ENCODE data around the gene CAPG. TPM values are rescaled to one million over a fixed set of nuclear protein-coding genes. Genes with fewer than 3 reads are reported as not detected.
A peak's percentile ranks its signal among the peaks of the same experiment; 100 is the strongest.

Gene CAPG
- total RNA-seq, 1 donor from 2014 or later, result 179 TPM

DNA sequence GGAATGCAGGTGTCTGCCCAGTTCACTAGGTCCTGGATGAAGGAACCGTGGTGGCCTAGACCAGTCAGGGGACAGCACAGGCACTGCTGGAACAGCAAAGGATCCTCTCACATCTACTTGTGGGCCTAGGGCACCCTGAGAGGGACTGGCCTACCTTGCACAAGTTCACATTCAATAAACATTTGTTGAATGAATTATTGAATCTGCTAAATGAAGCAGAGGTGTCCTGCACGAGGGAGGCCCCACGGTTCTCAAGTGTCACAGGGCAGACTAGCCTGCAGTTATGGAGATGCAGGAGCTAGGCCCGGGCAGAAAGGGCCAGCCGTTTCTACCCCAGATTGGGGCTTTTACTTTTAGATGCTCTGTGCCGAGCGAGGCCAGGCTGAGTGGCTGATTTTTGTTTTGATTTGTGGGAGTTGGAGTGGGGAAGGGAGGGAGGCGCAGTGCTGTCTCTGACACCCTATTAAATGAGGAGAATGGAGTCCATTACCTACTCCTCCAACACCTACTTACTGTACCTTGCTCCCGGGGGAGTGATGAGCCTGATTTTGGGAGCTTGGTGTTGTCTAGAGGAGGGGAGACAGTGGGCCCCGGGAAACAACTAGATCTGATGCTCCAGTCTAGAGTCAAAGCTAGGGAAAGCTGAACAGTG, 26.8 kb upstream of the CAPG start:
- intact Hi-C loops (cut with DNase I), result loop anchor here (1.0 kb wide), 1 partner anchor 101 kb away; no protein-coding TSS in a partner anchor
- Histone ChIP-seq H3K27me3 (no peaks in the 10 kb centered on the region), H3K9me3 (no peaks in the 10 kb centered on the region), H3K4me3 (peak overlapping the region; percentile 53 to 63), H3K36me3 (no peaks in the 10 kb centered on the region), H3K4me1 (peaks cover 0 to 23% of the 10 kb centered on the region in 2 donors), H3K27ac (peak overlapping the region; percentile 89 to 90)
- no peak for DNase-seq (ENCODE audit: low spot score in 2 of 2)
- TF ChIP-seq, protein P1, sequence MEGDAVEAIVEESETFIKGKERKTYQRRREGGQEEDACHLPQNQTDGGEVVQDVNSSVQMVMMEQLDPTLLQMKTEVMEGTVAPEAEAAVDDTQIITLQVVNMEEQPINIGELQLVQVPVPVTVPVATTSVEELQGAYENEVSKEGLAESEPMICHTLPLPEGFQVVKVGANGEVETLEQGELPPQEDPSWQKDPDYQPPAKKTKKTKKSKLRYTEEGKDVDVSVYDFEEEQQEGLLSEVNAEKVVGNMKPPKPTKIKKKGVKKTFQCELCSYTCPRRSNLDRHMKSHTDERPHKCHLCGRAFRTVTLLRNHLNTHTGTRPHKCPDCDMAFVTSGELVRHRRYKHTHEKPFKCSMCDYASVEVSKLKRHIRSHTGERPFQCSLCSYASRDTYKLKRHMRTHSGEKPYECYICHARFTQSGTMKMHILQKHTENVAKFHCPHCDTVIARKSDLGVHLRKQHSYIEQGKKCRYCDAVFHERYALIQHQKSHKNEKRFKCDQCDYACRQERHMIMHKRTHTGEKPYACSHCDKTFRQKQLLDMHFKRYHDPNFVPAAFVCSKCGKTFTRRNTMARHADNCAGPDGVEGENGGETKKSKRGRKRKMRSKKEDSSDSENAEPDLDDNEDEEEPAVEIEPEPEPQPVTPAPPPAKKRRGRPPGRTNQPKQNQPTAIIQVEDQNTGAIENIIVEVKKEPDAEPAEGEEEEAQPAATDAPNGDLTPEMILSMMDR (IDR thresholded peaks at IDR 0.05), result no peak

DNA sequence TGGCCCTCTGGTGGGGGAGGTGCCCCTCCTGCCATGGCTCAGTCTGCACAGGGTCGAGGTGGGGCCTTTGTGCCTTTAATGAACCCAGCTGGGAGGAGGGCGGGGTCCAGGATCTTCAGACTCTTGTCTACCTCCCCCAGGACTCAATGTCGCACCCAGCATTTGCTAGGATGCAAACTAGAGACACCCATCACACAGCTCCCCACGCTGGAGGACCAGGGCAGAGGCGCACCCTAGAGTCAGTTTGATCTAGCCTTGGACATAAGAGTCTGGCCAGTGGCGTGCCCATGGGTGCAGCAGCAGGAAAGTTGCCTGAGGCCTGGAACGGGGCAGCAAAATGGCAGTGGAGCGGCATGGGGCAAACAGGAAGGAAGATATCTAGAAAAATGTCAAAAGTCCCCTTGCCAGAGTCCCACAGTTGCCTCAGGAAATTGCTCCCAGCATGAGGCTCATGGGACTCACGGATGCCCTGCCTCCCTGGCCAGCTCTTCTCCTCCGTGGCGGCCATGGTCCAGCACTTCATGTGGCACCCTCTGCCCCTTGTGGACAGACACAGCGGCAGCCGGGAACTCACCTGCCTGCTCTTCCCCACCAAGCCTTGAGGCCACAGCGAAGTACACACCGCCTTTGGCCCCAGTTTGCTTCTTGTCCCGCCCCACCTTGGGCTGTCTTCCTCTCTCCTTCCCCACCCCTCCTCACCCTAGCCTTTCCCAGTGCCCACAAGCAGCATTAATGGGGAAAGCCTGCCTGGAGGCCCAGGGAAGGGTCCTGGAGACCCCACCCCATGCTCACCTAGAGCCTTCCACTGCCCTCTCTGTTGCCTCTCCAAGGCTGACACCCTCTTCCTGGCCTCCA, 26.0 kb upstream of the CAPG start:
- no peaks in the 10 kb centered on the region for H3K27me3 ChIP-seq
- DNase-seq (ENCODE audit: low spot score in 2 of 2), result no peak
- H3K4me1 ChIP-seq, result peaks cover 0 to 23% of the 10 kb centered on the region in 2 donors
- no peaks in the 10 kb centered on the region for H3K36me3 ChIP-seq
- no peaks in the 10 kb centered on the region for H3K9me3 ChIP-seq
- intact Hi-C loops (cut with DNase I), result no loop called here
- no peak overlapping the region for H3K4me3 ChIP-seq
- TF ChIP-seq, protein P1 (IDR thresholded peaks at IDR 0.05), result no peak
- peak overlapping the region; percentile 89 to 90 for H3K27ac ChIP-seq

GRCh38 chr2:85435220-85435958, 25.2 kb upstream of the CAPG start:
- H3K36me3 ChIP-seq, result no peaks in the 10 kb centered on the region
- peaks cover 0 to 26% of the 10 kb centered on the region in 2 donors for H3K4me1 ChIP-seq
- intact Hi-C loops (cut with DNase I), result no loop called here
- H3K27me3 ChIP-seq, result no peaks in the 10 kb centered on the region
- H3K9me3 ChIP-seq, result no peaks in the 10 kb centered on the region
- H3K4me3 ChIP-seq, result no peak overlapping the region
- TF ChIP-seq, protein P1 (IDR thresholded peaks at IDR 0.05), result no peak
- DNase-seq (ENCODE audit: low spot score in 2 of 2), result no peak
- peak overlapping the region; percentile 89 to 90 for H3K27ac ChIP-seq

- Histone ChIP-seq H3K4me1 (peaks cover 0 to 26% of the 10 kb centered on the region in 2 donors), H3K4me3 (no peak overlapping the region), H3K27me3 (no peaks in the 10 kb centered on the region), H3K36me3 (no peaks in the 10 kb centered on the region), H3K27ac (peak overlapping the region; percentile 56 to 90), H3K9me3 (no peaks in the 10 kb centered on the region)
- intact Hi-C loops (cut with DNase I), result no loop called here
- TF ChIP-seq, protein P1 (IDR thresholded peaks at IDR 0.05), result no peak
- no peak for DNase-seq (ENCODE audit: low spot score in 2 of 2)
Observed at GRCh38 chr2:85434696-85435095, 24.5 kb upstream of the CAPG start.

DNA sequence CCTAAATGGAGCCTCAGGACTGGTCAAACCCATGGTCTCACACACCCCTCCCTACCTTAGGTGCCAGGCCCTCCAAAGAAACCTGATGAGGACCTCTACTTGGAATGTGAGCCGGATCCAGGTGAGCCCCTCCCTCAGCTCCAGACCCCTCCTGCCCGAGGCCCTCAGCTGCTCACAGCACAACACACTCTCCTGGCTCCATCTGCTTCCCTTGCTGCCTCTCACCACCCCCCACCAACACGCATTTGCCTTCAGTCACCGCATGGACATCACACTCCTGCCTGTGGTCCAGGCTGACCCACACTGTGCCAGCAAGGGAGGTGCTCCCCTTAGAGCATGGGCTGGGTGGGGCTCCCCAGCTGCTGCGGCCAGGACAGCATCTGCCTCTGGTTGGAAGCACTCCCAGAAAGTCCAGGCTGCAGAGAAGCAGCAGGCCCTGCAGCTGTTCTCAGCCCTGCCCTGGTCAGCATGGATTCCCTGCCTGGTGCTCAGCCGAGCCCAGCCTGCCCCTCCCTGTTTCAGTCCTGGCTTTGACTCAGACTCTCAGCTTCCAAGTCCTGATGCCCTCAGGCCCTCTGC, 23.4 kb upstream of the CAPG start:
- TF ChIP-seq, protein P1 (IDR thresholded peaks at IDR 0.05), result no peak
- Histone ChIP-seq H3K4me3 (no peak overlapping the region), H3K27ac (peak overlapping the region; percentile 56 to 90), H3K4me1 (peaks cover 0 to 23% of the 10 kb centered on the region in 2 donors), H3K9me3 (no peaks in the 10 kb centered on the region), H3K36me3 (no peaks in the 10 kb centered on the region), H3K27me3 (no peaks in the 10 kb centered on the region)
- intact Hi-C loops (cut with DNase I), result no loop called here
- peak in 1 of 2 donors; percentile 82 for DNase-seq (ENCODE audit: low spot score in 2 of 2)
